Activated CD4-positive, alpha-beta memory T cell treated with anti-CD3 and anti-CD28 coated beads for 36 hours (primary cell): ENCODE data around the gene TRIM21. TPM values are rescaled to one million over a fixed set of nuclear protein-coding genes. Genes with fewer than 3 reads are reported as not detected.
"Not testable (repeated sequence)": the region's sequence is repeated elsewhere in the genome, so short reads cannot be mapped to it uniquely, and the experiment has no call there.

Experiments used
- CTCF ChIA-PET: fragments of 350-600 bp; sonication (Branson Sonifier 250); formaldehyde crosslinking; loops from one replicate; lab custom pipeline; 2021; ENCODE audit warnings: antibody characterized with exemption, inconsistent platforms; lab: Charles Lee
- POLR2A ChIA-PET: fragments of 350-600 bp; sonication (Branson Sonifier 250); formaldehyde crosslinking; loops from one replicate; lab custom pipeline; 2021; ENCODE audit warnings: antibody characterized with exemption; lab: Charles Lee
- DNase-seq: peaks from one replicate; pipeline ENCODE4 v3.0.0-alpha.2; 2020
- H3K27ac Mint-ChIP-seq: one replicate; pipeline ENCODE4 v1.8.0; 2021; ENCODE audit warnings: mixed read lengths
- H3K27me3 Mint-ChIP-seq: one replicate; pipeline ENCODE4 v1.8.0; 2021; ENCODE audit warnings: mixed read lengths
- H3K36me3 Mint-ChIP-seq: one replicate; pipeline ENCODE4 v1.8.0; 2021; ENCODE audit warnings: mixed read lengths
- H3K4me1 Mint-ChIP-seq: one replicate; pipeline ENCODE4 v1.8.0; 2021; ENCODE audit warnings: low read depth, mixed read lengths
- H3K4me3 Mint-ChIP-seq: one replicate; pipeline ENCODE4 v1.8.0; 2021; ENCODE audit warnings: mild to moderate bottlenecking, mixed read lengths
- H3K9me3 Mint-ChIP-seq: one replicate; pipeline ENCODE4 v1.8.0; 2021; ENCODE audit warnings: mixed read lengths
- intact Hi-C: fragments of 100-400 bp; cut with micrococcal nuclease; formaldehyde crosslinking; loops from one replicate; pipeline ENCODE4 v1.15.1; 2023
- total RNA-seq, 2 experiments: library from RNA; stranded (reverse); gene quantifications; one replicate each; pipeline ENCODE4 v1.2.3, GENCODE V29; 2021

TRIM21 gene
- total RNA-seq = 10 to 100 TPM; 39.2 to 40.3 TPM

DNA sequence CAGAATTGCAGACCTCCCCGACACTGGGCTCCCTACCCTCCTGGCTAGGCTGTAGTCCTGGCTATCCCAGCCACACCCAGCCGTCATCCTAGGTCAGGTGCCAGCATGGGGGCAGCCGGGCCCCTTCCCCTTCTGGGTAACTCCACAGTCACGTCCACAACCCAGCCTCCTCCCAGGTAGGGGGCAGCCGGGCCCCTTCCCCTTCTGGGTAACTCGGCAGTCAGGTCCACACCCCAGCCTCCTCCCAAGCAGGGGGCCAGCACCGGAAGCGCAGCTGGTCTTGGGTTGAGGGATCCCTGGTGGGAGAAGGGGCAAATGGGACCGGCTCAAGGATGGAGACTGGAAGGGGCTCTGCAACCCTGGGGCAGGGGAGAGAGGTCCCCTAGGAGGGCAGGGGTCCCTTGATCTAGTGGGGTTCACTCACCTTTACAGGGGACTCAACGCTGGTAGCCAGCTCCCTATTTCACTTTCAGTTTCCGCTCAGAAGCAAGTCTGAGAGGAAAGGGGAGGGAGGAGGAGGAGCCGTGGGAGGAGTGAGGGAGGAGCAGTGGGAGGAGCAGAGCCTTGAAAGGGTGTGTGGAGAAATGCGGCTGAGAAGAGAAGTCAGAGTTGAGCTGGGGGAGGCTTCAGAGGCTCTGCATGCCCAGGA is at the start of gene TRIM21:
Gene TRIM21 (minus strand): TSS at position 494 of the 649 bp plus-strand sequence. CDS start 3,293 bp downstream, outside the sequence.
- POLR2A ChIA-PET = interaction anchor here (0.5 to 0.7 kb wide), 3 partner anchors 18 to 253 kb away, joined by 3 to 4 read pairs (median 3); no protein-coding TSS in a partner anchor
- CTCF ChIA-PET = interaction anchor here (1.0 kb wide), 1 partner anchor 206 kb away, joined by 4 read pairs; no protein-coding TSS in a partner anchor
- H3K36me3 Mint-ChIP-seq = peaks cover 36% of the 10 kb centered on the region

DNA sequence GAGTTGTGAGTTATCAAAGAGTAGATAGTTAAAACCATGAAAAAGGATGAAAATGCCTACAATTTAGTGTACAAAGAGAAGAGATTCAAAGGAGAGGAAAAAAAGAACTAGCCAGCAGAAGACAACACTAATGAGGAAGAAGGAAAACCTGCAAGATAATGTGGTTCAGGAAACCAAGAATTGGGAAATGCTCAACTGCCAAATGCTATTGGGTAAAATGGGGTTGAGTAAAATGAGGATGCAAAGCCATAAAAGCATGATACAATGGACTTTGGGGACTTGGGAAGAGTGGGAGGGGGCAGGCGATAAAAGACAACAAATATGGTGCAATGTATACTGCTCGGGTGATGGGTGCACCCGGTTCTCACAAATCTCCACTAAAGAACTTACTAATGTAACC is 48.0 kb upstream of the TRIM21 start:
- H3K4me3 Mint-ChIP-seq = no peak overlapping the region
- CTCF ChIA-PET = no interaction called here
- POLR2A ChIA-PET = no interaction called here

More for the DNA sequence above, at the start of gene TRIM21:
- Mint-ChIP-seq H3K4me3 (peak within 1 kb of the TSS; percentile 90), H3K27ac (peak within 1 kb of the TSS; percentile 91), H3K9me3 (peaks cover 3% of the 10 kb centered on the region), H3K4me1 (peaks cover 32% of the 10 kb centered on the region), H3K27me3 (peaks cover 13% of the 10 kb centered on the region)
- DNase-seq = peak; percentile 95
- intact Hi-C loops = loop anchor here (1.0 to 2.0 kb wide), 3 partner anchors 100 to 215 kb away; partner anchors contain the start of gene TRIM68

GRCh38 chr11:4436411-4436810 is 42.9 kb upstream of the TRIM21 start:
- Mint-ChIP-seq H3K4me3 (no peak overlapping the region), H3K9me3 (peaks cover 4% of the 10 kb centered on the region), H3K4me1 (no peaks in the 10 kb centered on the region), H3K36me3 (no peaks in the 10 kb centered on the region), H3K27me3 (peaks cover 9% of the 10 kb centered on the region), H3K27ac (no peak overlapping the region)
- POLR2A ChIA-PET = no interaction called here
- CTCF ChIA-PET = no interaction called here
- no peak for DNase-seq
- intact Hi-C loops = no loop called here

More for the DNA sequence above, 48.0 kb upstream of the TRIM21 start:
- H3K4me1 Mint-ChIP-seq = no peaks in the 10 kb centered on the region
- H3K27me3 Mint-ChIP-seq = peaks cover 8% of the 10 kb centered on the region
- H3K9me3 Mint-ChIP-seq = peaks cover 4% of the 10 kb centered on the region
- no peaks in the 10 kb centered on the region for H3K36me3 Mint-ChIP-seq
- no peak overlapping the region for H3K27ac Mint-ChIP-seq
- DNase-seq = no peak
- intact Hi-C loops = no loop called here

GRCh38 chr11:4433856-4434255 is 40.4 kb upstream of the TRIM21 start:
- intact Hi-C loops = no loop called here
- no peaks in the 10 kb centered on the region for H3K4me1 Mint-ChIP-seq

GRCh38 chr11:4430051-4430450 is 36.5 kb upstream of the TRIM21 start:
- ChIA-PET POLR2A (no interaction called here), CTCF (no interaction called here)
- no peak for DNase-seq
- H3K4me1 Mint-ChIP-seq = no peaks in the 10 kb centered on the region
- intact Hi-C loops = no loop called here
- H3K9me3 Mint-ChIP-seq = no peaks in the 10 kb centered on the region
- H3K4me3 Mint-ChIP-seq = no peak overlapping the region
- no peaks in the 10 kb centered on the region for H3K36me3 Mint-ChIP-seq
- no peak overlapping the region for H3K27ac Mint-ChIP-seq
- no peaks in the 10 kb centered on the region for H3K27me3 Mint-ChIP-seq

More at GRCh38 chr11:4433856-4434255, 40.4 kb upstream of the TRIM21 start:
- DNase-seq = no peak
- H3K4me3 Mint-ChIP-seq = no peak overlapping the region
- H3K36me3 Mint-ChIP-seq = no peaks in the 10 kb centered on the region
- POLR2A ChIA-PET = no interaction called here
- CTCF ChIA-PET = no interaction called here
- peaks cover under 1% of the 10 kb centered on the region for H3K9me3 Mint-ChIP-seq
- no peak overlapping the region for H3K27ac Mint-ChIP-seq
- H3K27me3 Mint-ChIP-seq = peaks cover 6% of the 10 kb centered on the region

DNA sequence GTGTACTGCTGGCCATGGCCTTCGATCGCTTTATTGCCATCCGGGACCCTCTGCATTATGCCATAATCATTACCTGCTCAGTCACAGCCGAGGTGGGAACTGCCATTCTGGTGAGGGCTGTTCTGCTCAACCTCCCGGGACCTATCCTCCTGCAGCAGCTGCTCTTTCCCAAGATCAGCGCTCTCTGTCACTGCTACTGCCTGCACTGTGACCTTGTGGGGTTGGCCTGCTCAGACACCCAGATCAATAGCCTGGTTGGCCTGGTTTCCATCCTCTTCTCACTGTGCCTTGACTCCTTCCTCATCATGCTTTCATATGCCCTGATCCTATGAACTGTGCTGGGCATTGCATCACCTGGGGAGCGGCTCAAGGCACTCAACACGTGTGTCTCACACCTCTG is 24.9 kb upstream of the TRIM21 start:
- Mint-ChIP-seq H3K4me1 (no peaks in the 10 kb centered on the region), H3K27me3 (peaks cover 3% of the 10 kb centered on the region), H3K4me3 (no peak overlapping the region), H3K36me3 (no peaks in the 10 kb centered on the region), H3K9me3 (no peaks in the 10 kb centered on the region), H3K27ac (no peak overlapping the region)
- CTCF ChIA-PET = no interaction called here
- DNase-seq = no peak
- POLR2A ChIA-PET = no interaction called here
- intact Hi-C loops = no loop called here

GRCh38 chr11:4416816-4417215 is 23.3 kb upstream of the TRIM21 start:
- Mint-ChIP-seq H3K27me3 (peaks cover 2% of the 10 kb centered on the region), H3K9me3 (no peaks in the 10 kb centered on the region), H3K27ac (no peak overlapping the region), H3K4me1 (no peaks in the 10 kb centered on the region), H3K36me3 (no peaks in the 10 kb centered on the region), H3K4me3 (no peak overlapping the region)
- intact Hi-C loops = no loop called here
- POLR2A ChIA-PET = no interaction called here
- DNase-seq = no peak
- CTCF ChIA-PET = no interaction called here

DNA sequence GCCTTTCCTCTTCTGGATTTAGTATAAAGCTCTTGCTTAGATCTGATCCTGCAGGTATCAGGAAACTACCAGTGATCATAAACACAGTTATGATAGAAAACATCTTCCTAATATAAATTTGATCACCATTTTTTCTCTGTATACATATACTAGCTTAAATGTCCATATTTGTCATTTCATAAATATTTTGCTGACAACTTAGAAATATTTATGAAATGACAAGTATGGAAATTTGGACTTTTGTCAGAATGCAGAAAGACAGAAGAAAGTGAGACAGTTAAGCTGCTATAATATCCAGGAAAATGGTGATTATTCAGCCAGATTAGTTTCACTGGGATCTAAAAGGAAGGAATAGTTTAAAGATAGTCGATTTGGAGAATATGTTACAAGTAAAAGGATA is 22.8 kb upstream of the TRIM21 start:
- Mint-ChIP-seq H3K27me3 (peaks cover 3% of the 10 kb centered on the region), H3K4me1 (no peaks in the 10 kb centered on the region), H3K36me3 (no peaks in the 10 kb centered on the region), H3K4me3 (no peak overlapping the region), H3K27ac (no peak overlapping the region), H3K9me3 (no peaks in the 10 kb centered on the region)
- POLR2A ChIA-PET = no interaction called here
- intact Hi-C loops = no loop called here
- DNase-seq = no peak
- CTCF ChIA-PET = no interaction called here

DNA sequence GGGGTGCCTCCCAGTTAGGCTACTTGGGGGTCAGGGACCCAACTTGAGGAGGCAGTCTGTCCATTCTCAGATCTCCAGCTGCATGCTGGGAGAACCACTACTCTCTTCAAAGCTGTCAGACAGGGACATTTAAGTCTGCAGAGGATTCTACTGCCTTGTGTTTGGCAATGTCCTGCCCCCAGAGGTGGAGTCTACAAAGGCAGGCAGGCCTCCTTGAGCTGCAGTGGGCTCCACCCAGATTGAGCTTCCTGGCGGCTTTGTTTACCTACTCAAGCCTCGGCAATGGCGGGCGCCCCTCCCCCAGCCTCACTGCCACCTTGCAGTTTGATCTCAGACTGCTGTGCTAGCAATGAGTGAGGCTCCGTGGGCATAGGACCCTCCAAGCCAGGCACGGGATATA is 12.7 kb upstream of the TRIM21 start:
- DNase-seq, H3K9me3 Mint-ChIP-seq, H3K4me1 Mint-ChIP-seq, H3K36me3 Mint-ChIP-seq, CTCF ChIA-PET, POLR2A ChIA-PET, H3K4me3 Mint-ChIP-seq, intact Hi-C loops, H3K27ac Mint-ChIP-seq: not testable (repeated sequence)
- H3K27me3 Mint-ChIP-seq = peaks cover 26% of the 10 kb centered on the region

DNA sequence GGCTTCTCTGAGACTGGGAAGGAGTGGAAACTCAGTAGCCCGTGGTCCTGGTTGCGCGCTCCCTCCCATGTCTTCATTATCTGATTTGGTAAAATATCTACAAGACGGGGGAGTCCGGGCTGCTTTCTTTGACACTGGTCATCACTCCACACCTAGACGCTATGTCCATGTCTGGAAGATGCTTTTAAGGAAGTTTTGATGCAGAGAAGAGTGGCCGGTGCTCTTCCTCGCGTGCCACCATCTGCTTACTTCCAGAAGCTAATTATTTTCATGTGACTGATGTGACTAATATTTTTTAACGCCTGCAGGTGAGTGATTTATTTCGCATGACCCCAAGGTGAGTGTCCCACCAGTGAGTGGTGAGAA is 339 bp upstream of the TRIM21 start:
- ChIA-PET POLR2A (interaction anchor here (0.6 to 0.7 kb wide), 2 partner anchors 17 to 91 kb away, joined by 3 read pairs; no protein-coding TSS in a partner anchor), CTCF (no interaction called here)
- Mint-ChIP-seq H3K27ac (peak overlapping the region; percentile 91), H3K27me3 (peaks cover 13% of the 10 kb centered on the region), H3K4me3 (peak overlapping the region; percentile 90), H3K4me1 (peaks cover 32% of the 10 kb centered on the region), H3K36me3 (peaks cover 32% of the 10 kb centered on the region), H3K9me3 (peaks cover 7% of the 10 kb centered on the region)
- no peak for DNase-seq
- intact Hi-C loops = loop anchor here (1.0 to 2.0 kb wide), 3 partner anchors 99 to 215 kb away; partner anchors contain the start of gene TRIM68

GRCh38 chr11:4388221-4388620 is 5.3 kb downstream of the TRIM21 start:
- POLR2A ChIA-PET = no interaction called here
- no peak overlapping the region for H3K27ac Mint-ChIP-seq

DNA sequence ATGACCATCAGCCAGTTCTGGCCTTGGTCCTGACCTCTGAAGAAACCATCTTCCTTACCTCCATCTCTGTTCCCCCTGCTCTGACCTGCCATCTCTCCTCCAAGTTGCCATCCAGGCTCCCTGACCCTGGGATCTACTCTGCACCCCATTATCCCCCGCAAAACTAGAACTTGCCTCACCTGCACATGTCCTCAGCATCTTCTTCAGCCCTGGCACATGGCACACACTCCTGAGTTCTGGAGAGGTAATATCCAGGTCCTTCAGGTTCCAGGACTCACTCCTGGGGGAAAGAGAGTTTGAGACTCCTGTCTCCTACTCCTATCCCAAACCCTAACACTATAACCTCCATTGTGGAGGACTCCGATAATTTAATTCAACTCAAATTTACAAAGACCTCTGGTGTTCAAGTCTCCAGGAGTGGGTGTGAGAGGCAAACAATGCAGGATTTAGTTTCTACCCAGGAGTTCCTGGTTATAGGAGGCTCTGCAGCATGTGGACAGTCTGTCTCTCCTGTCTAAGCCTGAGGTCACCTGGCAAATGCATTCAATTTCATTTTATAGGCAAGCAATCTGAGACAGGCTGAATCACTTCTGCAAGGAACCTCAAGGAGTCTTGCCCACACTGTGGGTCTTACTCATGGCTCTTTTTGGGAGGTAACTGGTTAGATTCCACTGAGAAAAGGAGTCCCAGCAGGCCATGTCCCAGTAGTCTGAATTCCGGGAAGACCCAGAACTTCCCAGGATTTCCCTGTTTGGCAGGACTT is 7.3 kb downstream of the TRIM21 start:
- POLR2A ChIA-PET = no interaction called here
- no peaks in the 10 kb centered on the region for H3K27me3 Mint-ChIP-seq
- DNase-seq = no peak
- peaks cover 66% of the 10 kb centered on the region for H3K36me3 Mint-ChIP-seq
- H3K4me1 Mint-ChIP-seq = peaks cover 11% of the 10 kb centered on the region
- H3K9me3 Mint-ChIP-seq = no peaks in the 10 kb centered on the region
- H3K27ac Mint-ChIP-seq = no peak overlapping the region
- CTCF ChIA-PET = no interaction called here
- intact Hi-C loops = no loop called here
- H3K4me3 Mint-ChIP-seq = no peak overlapping the region

More at GRCh38 chr11:4388221-4388620, 5.3 kb downstream of the TRIM21 start:
- intact Hi-C loops = no loop called here
- H3K4me3 Mint-ChIP-seq = no peak overlapping the region
- H3K4me1 Mint-ChIP-seq = peaks cover 27% of the 10 kb centered on the region
- H3K36me3 Mint-ChIP-seq = peaks cover 72% of the 10 kb centered on the region
- no peak for DNase-seq
- no peaks in the 10 kb centered on the region for H3K9me3 Mint-ChIP-seq
- no peaks in the 10 kb centered on the region for H3K27me3 Mint-ChIP-seq
- CTCF ChIA-PET = interaction anchor here (1.6 kb wide), 1 partner anchor 201 kb away, joined by 5 read pairs; no protein-coding TSS in a partner anchor
